Measurements from ENCODE around the gene HOXC5.

DNA sequence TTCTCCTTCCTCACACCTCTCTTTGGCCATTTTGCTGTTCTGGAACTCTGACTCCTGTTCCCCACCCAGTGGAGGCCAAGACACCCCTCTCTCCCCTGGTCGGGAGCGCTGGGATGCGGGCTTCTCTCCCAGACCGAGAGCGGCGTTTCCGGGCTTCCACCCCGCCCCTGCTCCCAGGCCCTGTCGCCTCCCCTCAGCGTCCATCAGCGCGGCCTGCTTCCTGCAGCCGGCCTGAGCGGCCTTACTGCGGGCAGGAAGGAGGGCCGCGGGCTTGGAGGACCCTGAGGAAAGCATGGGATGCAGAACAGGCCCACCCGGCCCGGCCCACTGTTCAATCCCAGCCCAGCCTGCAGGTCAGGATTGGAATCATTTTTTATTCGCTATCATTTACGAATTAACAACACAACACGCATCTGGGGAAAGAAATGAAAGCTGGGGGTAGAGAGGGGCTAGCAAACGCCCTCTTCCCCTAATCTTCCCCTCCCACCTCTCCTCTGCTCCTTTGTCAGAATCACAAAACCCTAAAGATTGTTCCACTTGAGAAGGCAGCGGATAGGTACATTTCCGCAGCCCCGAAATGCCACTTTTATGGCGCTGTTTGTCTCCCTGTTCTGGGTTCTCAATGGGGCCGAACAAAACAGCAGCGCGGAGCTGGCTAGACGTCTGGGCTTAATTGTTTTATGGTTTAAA lies 27.9 kb upstream of the HOXC5 start:
- TF ChIP-seq, protein P1, sequence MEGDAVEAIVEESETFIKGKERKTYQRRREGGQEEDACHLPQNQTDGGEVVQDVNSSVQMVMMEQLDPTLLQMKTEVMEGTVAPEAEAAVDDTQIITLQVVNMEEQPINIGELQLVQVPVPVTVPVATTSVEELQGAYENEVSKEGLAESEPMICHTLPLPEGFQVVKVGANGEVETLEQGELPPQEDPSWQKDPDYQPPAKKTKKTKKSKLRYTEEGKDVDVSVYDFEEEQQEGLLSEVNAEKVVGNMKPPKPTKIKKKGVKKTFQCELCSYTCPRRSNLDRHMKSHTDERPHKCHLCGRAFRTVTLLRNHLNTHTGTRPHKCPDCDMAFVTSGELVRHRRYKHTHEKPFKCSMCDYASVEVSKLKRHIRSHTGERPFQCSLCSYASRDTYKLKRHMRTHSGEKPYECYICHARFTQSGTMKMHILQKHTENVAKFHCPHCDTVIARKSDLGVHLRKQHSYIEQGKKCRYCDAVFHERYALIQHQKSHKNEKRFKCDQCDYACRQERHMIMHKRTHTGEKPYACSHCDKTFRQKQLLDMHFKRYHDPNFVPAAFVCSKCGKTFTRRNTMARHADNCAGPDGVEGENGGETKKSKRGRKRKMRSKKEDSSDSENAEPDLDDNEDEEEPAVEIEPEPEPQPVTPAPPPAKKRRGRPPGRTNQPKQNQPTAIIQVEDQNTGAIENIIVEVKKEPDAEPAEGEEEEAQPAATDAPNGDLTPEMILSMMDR (IDR thresholded peaks at IDR 0.05; ENCODE audit: low read depth, low read length, missing input control): no peak
- TF ChIP-seq GABPA (IDR thresholded peaks at IDR 0.05 in 1 of 2, conservative IDR thresholded peaks at IDR 0.05 in 1 of 2): no peak
- TF ChIP-seq, protein P2, sequence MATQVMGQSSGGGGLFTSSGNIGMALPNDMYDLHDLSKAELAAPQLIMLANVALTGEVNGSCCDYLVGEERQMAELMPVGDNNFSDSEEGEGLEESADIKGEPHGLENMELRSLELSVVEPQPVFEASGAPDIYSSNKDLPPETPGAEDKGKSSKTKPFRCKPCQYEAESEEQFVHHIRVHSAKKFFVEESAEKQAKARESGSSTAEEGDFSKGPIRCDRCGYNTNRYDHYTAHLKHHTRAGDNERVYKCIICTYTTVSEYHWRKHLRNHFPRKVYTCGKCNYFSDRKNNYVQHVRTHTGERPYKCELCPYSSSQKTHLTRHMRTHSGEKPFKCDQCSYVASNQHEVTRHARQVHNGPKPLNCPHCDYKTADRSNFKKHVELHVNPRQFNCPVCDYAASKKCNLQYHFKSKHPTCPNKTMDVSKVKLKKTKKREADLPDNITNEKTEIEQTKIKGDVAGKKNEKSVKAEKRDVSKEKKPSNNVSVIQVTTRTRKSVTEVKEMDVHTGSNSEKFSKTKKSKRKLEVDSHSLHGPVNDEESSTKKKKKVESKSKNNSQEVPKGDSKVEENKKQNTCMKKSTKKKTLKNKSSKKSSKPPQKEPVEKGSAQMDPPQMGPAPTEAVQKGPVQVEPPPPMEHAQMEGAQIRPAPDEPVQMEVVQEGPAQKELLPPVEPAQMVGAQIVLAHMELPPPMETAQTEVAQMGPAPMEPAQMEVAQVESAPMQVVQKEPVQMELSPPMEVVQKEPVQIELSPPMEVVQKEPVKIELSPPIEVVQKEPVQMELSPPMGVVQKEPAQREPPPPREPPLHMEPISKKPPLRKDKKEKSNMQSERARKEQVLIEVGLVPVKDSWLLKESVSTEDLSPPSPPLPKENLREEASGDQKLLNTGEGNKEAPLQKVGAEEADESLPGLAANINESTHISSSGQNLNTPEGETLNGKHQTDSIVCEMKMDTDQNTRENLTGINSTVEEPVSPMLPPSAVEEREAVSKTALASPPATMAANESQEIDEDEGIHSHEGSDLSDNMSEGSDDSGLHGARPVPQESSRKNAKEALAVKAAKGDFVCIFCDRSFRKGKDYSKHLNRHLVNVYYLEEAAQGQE (IDR thresholded peaks at IDR 0.05): no peak
- TF ChIP-seq, protein P3, sequence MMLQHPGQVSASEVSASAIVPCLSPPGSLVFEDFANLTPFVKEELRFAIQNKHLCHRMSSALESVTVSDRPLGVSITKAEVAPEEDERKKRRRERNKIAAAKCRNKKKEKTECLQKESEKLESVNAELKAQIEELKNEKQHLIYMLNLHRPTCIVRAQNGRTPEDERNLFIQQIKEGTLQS (IDR thresholded peaks at IDR 0.05): no peak
- TF ChIP-seq, protein P4, sequence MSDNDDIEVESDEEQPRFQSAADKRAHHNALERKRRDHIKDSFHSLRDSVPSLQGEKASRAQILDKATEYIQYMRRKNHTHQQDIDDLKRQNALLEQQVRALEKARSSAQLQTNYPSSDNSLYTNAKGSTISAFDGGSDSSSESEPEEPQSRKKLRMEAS (IDR thresholded peaks at IDR 0.05): no peak
- TF ChIP-seq RAD21 (IDR thresholded peaks at IDR 0.05): no peak
- TF ChIP-seq JUND (IDR thresholded peaks at IDR 0.05): no peak
- TF ChIP-seq EGR1 (IDR thresholded peaks at IDR 0.05; ENCODE audit: low read depth in 2 of 2): no peak
- no peak for TF ChIP-seq TAF1 (conservative IDR thresholded peaks at IDR 0.05)
- no peak for TF ChIP-seq SP1 (IDR thresholded peaks at IDR 0.05)
- TF ChIP-seq YY1 (IDR thresholded peaks at IDR 0.05): no peak
- TF ChIP-seq, protein P5, sequence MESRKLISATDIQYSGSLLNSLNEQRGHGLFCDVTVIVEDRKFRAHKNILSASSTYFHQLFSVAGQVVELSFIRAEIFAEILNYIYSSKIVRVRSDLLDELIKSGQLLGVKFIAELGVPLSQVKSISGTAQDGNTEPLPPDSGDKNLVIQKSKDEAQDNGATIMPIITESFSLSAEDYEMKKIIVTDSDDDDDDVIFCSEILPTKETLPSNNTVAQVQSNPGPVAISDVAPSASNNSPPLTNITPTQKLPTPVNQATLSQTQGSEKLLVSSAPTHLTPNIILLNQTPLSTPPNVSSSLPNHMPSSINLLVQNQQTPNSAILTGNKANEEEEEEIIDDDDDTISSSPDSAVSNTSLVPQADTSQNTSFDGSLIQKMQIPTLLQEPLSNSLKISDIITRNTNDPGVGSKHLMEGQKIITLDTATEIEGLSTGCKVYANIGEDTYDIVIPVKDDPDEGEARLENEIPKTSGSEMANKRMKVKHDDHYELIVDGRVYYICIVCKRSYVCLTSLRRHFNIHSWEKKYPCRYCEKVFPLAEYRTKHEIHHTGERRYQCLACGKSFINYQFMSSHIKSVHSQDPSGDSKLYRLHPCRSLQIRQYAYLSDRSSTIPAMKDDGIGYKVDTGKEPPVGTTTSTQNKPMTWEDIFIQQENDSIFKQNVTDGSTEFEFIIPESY (IDR thresholded peaks at IDR 0.05): no peak
- TF ChIP-seq HNF4G (IDR thresholded peaks at IDR 0.05): no peak
- no peak for TF ChIP-seq FOXA2 (IDR thresholded peaks at IDR 0.05)

Measured in liver (tissue), 3 donors.